HCT116 (cell line): ENCODE measurements around the gene LRRIQ4. TPM values are rescaled to one million over a fixed set of nuclear protein-coding genes. Genes with fewer than 3 reads are reported as not detected.

Source experiments
- ATAC-seq: fragments of 200-7000 bp; cut with Tn5 transposase; 2 replicates; pipeline ENCODE4 v1.9.1; 2020; ENCODE audit warnings: mild to moderate bottlenecking, moderate library complexity
- BruUV-seq: library from RNA; stranded (reverse); fragments of 400-500 nt; replicated peaks from 2 replicates; lab custom pipeline; 2021; lab: Mats Ljungman, UMichigan
- CTCF ChIA-PET: fragments of 300-600 bp; sonication (Branson Sonifier 250); formaldehyde crosslinking; loops from one replicate; lab custom pipeline; 2021; ENCODE audit warnings: antibody characterized with exemption; lab: Charles Lee
- POLR2A ChIA-PET: fragments of 300-600, 350-600 bp; sonication (Branson Sonifier 250); formaldehyde crosslinking; loops from one replicate; lab custom pipeline; 2021; ENCODE audit warnings: antibody characterized with exemption; lab: Charles Lee
- RAD21 ChIA-PET, 2 experiments: fragments of 300-600 bp; sonication (Branson Sonifier 250); formaldehyde crosslinking; loops; one replicate each; lab custom pipeline; 2023; ENCODE audit warnings: low total read pairs in 2 of 2; ENCODE audit not compliant: uncharacterized antibody in 2 of 2, unreplicated experiment in 2 of 2, low non-redundant PET in 1 of 2; lab: Charles Lee
- DNase-seq: peaks from one replicate; pipeline ENCODE4 v3.0.0-alpha.2; 2010; ENCODE audit warnings: low read depth, low spot score
- H2AFZ ChIP-seq: fragments of 200-600 bp; shearing (Covaris generic), sonication (generic); 2 replicates; pipeline ENCODE4 v1.6.1; 2017; ENCODE audit warnings: low read depth, mixed run types, mixed read lengths, antibody characterized with exemption, low read length; ENCODE audit not compliant: poor library complexity, severe bottlenecking
- H3K27ac ChIP-seq: 2 replicates; pipeline ENCODE4 v1.5.1; 2012; ENCODE audit warnings: low read depth, low read length
- H3K27me3 ChIP-seq: fragments of 200-600 bp; sonication (generic); 2 replicates; pipeline ENCODE4 v1.6.1; 2016; ENCODE audit warnings: mixed run types, low read length, mixed read lengths; ENCODE audit not compliant: insufficient read depth
- H3K36me3 ChIP-seq, 2 experiments: fragments of 200-500 bp in 1 of 2; fragments of 200-600 bp in 1 of 2; sonication (Bioruptor generic) in 1 of 2; sonication (generic) in 1 of 2; 2 replicates each; pipeline versions ENCODE4 v1.5.1 to v1.6.1; 2014 to 2016; ENCODE audit warnings: low read length in 2 of 2, inconsistent platforms in 1 of 2, mixed read lengths in 1 of 2, mixed run types in 1 of 2; ENCODE audit not compliant: insufficient read depth in 2 of 2, control insufficient read depth in 1 of 2
- H3K4me1 ChIP-seq, 2 experiments: fragments of 200-600 bp in 1 of 2; sonication (generic) in 1 of 2; 2 replicates each; pipeline versions ENCODE4 v1.5.1 to v1.6.1; 2012 to 2017; ENCODE audit warnings: low read length in 2 of 2, inconsistent platforms in 1 of 2, mild to moderate bottlenecking in 1 of 2, mixed read lengths in 1 of 2, mixed run types in 1 of 2, moderate library complexity in 1 of 2; ENCODE audit not compliant: insufficient read depth in 2 of 2, control insufficient read depth in 1 of 2
- H3K4me2 ChIP-seq: fragments of 200-600 bp; sonication (generic); 2 replicates; pipeline ENCODE4 v1.6.1; 2017; ENCODE audit warnings: mixed run types, low read length, mixed read lengths
- H3K4me3 ChIP-seq, 2 experiments: fragments of 200-600 bp in 1 of 2; sonication (generic) in 1 of 2; replicated peaks in 1 of 2; 2 replicates each; pipeline ENCODE4 v1.5.1; 2011 to 2016; ENCODE audit warnings: low read length in 2 of 2, control low read depth in 1 of 2, low read depth in 1 of 2, mild to moderate bottlenecking in 1 of 2, mixed read lengths in 1 of 2, mixed run types in 1 of 2
- H3K79me2 ChIP-seq: fragments of 200-600 bp; sonication (generic); 2 replicates; pipeline ENCODE4 v1.6.1; 2017; ENCODE audit warnings: mild to moderate bottlenecking, mixed run types, low read length, moderate library complexity, mixed read lengths; ENCODE audit not compliant: insufficient read depth
- H3K9ac ChIP-seq: fragments of 200-600 bp; sonication (generic); 2 replicates; pipeline ENCODE4 v1.6.1; 2016; ENCODE audit warnings: low read length, mixed read lengths
- H3K9me2 ChIP-seq: fragments of 200-600 bp; sonication (generic), shearing (Covaris generic); 2 replicates; pipeline ENCODE4 v1.6.1; 2017; ENCODE audit warnings: mixed run types, mild to moderate bottlenecking, moderate library complexity; ENCODE audit not compliant: insufficient read depth
- H3K9me3 ChIP-seq, 2 experiments: fragments of 200-500 bp in 1 of 2; fragments of 200-600 bp in 1 of 2; sonication (Bioruptor generic) in 1 of 2; sonication (generic) in 1 of 2; 2 replicates each; pipeline ENCODE4 v1.6.1; 2014 to 2017; ENCODE audit warnings: low read length in 2 of 2, mixed read lengths in 2 of 2, inconsistent platforms in 1 of 2, low read depth in 1 of 2, mild to moderate bottlenecking in 1 of 2, mixed run types in 1 of 2, moderate library complexity in 1 of 2; ENCODE audit not compliant: control insufficient read depth in 1 of 2, insufficient read depth in 1 of 2
- H4K20me1 ChIP-seq: fragments of 200-600 bp; sonication (generic), shearing (Covaris generic); 2 replicates; pipeline ENCODE4 v1.6.1; 2017; ENCODE audit warnings: mixed run types, mild to moderate bottlenecking, moderate library complexity; ENCODE audit not compliant: insufficient read depth
- ATF3 ChIP-seq: IDR thresholded peaks from 2 replicates; pipeline ENCODE4 v1.6.1; 2012
- CTCF ChIP-seq, 3 experiments: fragments of 200-600 bp in 1 of 3; sonication (generic) in 1 of 3; IDR thresholded peaks in 2 of 3; conservative IDR thresholded peaks in 1 of 3; 2 replicates each; pipeline ENCODE4 v1.5.1; 2012 to 2017; ENCODE audit warnings: low read depth in 2 of 3, low read length in 2 of 3, antibody characterized with exemption in 1 of 3, borderline replicate concordance in 1 of 3, control low read depth in 1 of 3, mild to moderate bottlenecking in 1 of 3, mixed read lengths in 1 of 3, mixed run types in 1 of 3, moderate library complexity in 1 of 3; ENCODE audit not compliant: insufficient read depth in 1 of 3
- EGR1 ChIP-seq: IDR thresholded peaks from 2 replicates; pipeline ENCODE4 v1.6.1; 2012; ENCODE audit warnings: low read depth
- ELF1 ChIP-seq: IDR thresholded peaks from 2 replicates; pipeline ENCODE4 v1.6.1; 2012; ENCODE audit warnings: low read depth, borderline replicate concordance
- EZH2 ChIP-seq: fragments of 200-600 bp; sonication (generic); IDR thresholded peaks from 2 replicates; pipeline ENCODE4 v1.6.1; 2017; ENCODE audit warnings: antibody characterized with exemption, mixed run types
- JUND ChIP-seq: IDR thresholded peaks from 2 replicates; pipeline ENCODE4 v1.6.1; 2012
- RAD21 ChIP-seq: IDR thresholded peaks from 2 replicates; pipeline ENCODE4 v1.6.1; 2012; ENCODE audit warnings: low read depth, mild to moderate bottlenecking
- REST ChIP-seq: IDR thresholded peaks from 2 replicates; pipeline ENCODE4 v1.6.1; 2012; ENCODE audit warnings: low read depth
- SP1 ChIP-seq: IDR thresholded peaks from 2 replicates; pipeline ENCODE4 v1.6.1; 2012; ENCODE audit warnings: low read depth
- ZBTB33 ChIP-seq: IDR thresholded peaks from 2 replicates; pipeline ENCODE4 v1.6.1; 2011; ENCODE audit warnings: mild to moderate bottlenecking, low read length, moderate library complexity; ENCODE audit not compliant: insufficient replicate concordance; ENCODE audit errors: extremely low read depth
- ZNF274 ChIP-seq: fragments of 200-500 bp; sonication (Bioruptor generic); IDR thresholded peaks from 2 replicates; pipeline ENCODE4 v1.6.1; 2014; ENCODE audit warnings: mild to moderate bottlenecking, low read depth, low read length, inconsistent platforms
- intact Hi-C: fragments of 100-400 bp; cut with micrococcal nuclease; formaldehyde crosslinking; loops from 2 replicates; pipeline ENCODE4 v1.10.0; 2022
- total RNA-seq: library from RNA; stranded (reverse); gene quantifications from one replicate; pipeline ENCODE4 v1.2.1, GENCODE V29; 2021; ENCODE audit not compliant: unreplicated experiment

Gene LRRIQ4
- total RNA-seq, 1 experiment from 2014 or later, result not detected

GRCh38 chr3:169811631-169812331 lies 889 bp upstream of the LRRIQ4 start:
- intact Hi-C loops, result no loop called here
- TF ChIP-seq JUND (no peak), RAD21 (no peak), ZBTB33 (no peak), SP1 (no peak), ZNF274 (no peak), ATF3 (no peak), EGR1 (no peak), EZH2 (no peak), CTCF (IDR thresholded peaks at IDR 0.05 in 2 of 3, conservative IDR thresholded peaks at IDR 0.05 in 1 of 3; ENCODE audit: borderline replicate concordance in 1 of 3, insufficient read depth in 1 of 3, low read depth in 2 of 3, low read length in 2 of 3) (no peak), REST (no peak), ELF1 (no peak)
- RAD21 ChIA-PET, result no interaction called here
- CTCF ChIA-PET, result interaction anchor here (0.5 kb wide), 1 partner anchor 229 kb away, joined by 5 read pairs; no protein-coding TSS in a partner anchor
- Histone ChIP-seq H4K20me1 (no peaks in the 10 kb centered on the region), H3K4me3 (no peak overlapping the region), H3K27me3 (no peaks in the 10 kb centered on the region), H3K9me2 (no peaks in the 10 kb centered on the region), H3K4me1 (no peaks in the 10 kb centered on the region), H3K9ac (no peak overlapping the region), H3K27ac (no peak overlapping the region), H3K4me2 (no peak overlapping the region), H3K36me3 (no peaks in the 10 kb centered on the region), H2AFZ (no peak overlapping the region), H3K79me2 (no peaks in the 10 kb centered on the region), H3K9me3 (no peaks in the 10 kb centered on the region)
- ATAC-seq, result no peak
- no peak for DNase-seq
- no TSS peak for BruUV-seq
- POLR2A ChIA-PET, result no interaction called here
